Eye (tissue), 1 donor: ENCODE data around the gene AKAP13.

Experiments used
- DNase-seq: peaks from one replicate; pipeline ENCODE4 v3.0.0-alpha.2; 2015

AKAP13 gene

GRCh38 chr15:85542895-85543331 is 162.5 kb downstream of the AKAP13 start:
- DNase-seq: no peak

GRCh38 chr15:85543741-85544155 is 163.3 kb downstream of the AKAP13 start:
- no peak for DNase-seq

GRCh38 chr15:85545185-85545584 is 164.8 kb downstream of the AKAP13 start:
- no peak for DNase-seq

- no peak for DNase-seq
Measured at GRCh38 chr15:85545752-85546151, 165.3 kb downstream of the AKAP13 start.

GRCh38 chr15:85547386-85547785 is 167.0 kb downstream of the AKAP13 start:
- no peak for DNase-seq

GRCh38 chr15:85550283-85550682 is 169.9 kb downstream of the AKAP13 start:
- DNase-seq: no peak

GRCh38 chr15:85551221-85551832 is 170.9 kb downstream of the AKAP13 start:
- no peak for DNase-seq

- no peak for DNase-seq
Measured at GRCh38 chr15:85554852-85555521, 174.6 kb downstream of the AKAP13 start.

- no peak for DNase-seq
Measured at GRCh38 chr15:85555875-85556617, 175.6 kb downstream of the AKAP13 start.

GRCh38 chr15:85556618-85556895 is 176.2 kb downstream of the AKAP13 start:
- DNase-seq: no peak

GRCh38 chr15:85557385-85557784 is 177.0 kb downstream of the AKAP13 start:
- no peak for DNase-seq

GRCh38 chr15:85558848-85559247 is 178.4 kb downstream of the AKAP13 start:
- DNase-seq: no peak

GRCh38 chr15:85559530-85559929 is 179.1 kb downstream of the AKAP13 start:
- DNase-seq: no peak

GRCh38 chr15:85562824-85563223 is 182.4 kb downstream of the AKAP13 start:
- DNase-seq: no peak

GRCh38 chr15:85563328-85563727 is 182.9 kb downstream of the AKAP13 start:
- DNase-seq: peak; percentile 39

- no peak for DNase-seq
Measured at GRCh38 chr15:85563731-85564130, 183.3 kb downstream of the AKAP13 start.

GRCh38 chr15:85564686-85565085 is 184.3 kb downstream of the AKAP13 start:
- no peak for DNase-seq

- DNase-seq: no peak
Measured at GRCh38 chr15:85568261-85568808, 187.9 kb downstream of the AKAP13 start.

GRCh38 chr15:85570336-85570735 is 189.9 kb downstream of the AKAP13 start:
- DNase-seq: no peak

- DNase-seq: no peak
Measured at GRCh38 chr15:85571780-85572179, 191.4 kb downstream of the AKAP13 start.

GRCh38 chr15:85576392-85576791 is 196.0 kb downstream of the AKAP13 start:
- no peak for DNase-seq

GRCh38 chr15:85578941-85579701 is 198.7 kb downstream of the AKAP13 start:
- no peak for DNase-seq
